ENCODE measurements around the gene FAM114A2.

DNA sequence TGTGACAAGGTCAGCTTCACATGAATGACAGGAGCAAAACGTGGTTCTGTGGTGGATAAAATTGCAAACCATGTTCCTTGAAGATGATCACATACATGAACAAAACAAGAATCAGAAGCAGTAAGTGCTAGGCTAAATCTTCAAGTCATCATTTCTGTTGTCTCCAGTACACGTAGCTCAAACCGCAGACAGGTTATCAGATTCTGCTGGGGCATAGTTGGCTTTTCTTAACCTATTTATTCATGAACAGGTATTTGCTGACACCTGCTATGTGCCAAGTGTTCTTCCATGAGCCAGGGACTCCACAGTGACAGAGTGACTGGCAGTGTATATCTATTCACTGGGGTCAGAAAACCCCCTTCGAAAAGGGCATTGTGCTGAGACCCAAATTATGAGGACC is 20.9 kb upstream of the FAM114A2 start:
- TF ChIP-seq, protein P1, sequence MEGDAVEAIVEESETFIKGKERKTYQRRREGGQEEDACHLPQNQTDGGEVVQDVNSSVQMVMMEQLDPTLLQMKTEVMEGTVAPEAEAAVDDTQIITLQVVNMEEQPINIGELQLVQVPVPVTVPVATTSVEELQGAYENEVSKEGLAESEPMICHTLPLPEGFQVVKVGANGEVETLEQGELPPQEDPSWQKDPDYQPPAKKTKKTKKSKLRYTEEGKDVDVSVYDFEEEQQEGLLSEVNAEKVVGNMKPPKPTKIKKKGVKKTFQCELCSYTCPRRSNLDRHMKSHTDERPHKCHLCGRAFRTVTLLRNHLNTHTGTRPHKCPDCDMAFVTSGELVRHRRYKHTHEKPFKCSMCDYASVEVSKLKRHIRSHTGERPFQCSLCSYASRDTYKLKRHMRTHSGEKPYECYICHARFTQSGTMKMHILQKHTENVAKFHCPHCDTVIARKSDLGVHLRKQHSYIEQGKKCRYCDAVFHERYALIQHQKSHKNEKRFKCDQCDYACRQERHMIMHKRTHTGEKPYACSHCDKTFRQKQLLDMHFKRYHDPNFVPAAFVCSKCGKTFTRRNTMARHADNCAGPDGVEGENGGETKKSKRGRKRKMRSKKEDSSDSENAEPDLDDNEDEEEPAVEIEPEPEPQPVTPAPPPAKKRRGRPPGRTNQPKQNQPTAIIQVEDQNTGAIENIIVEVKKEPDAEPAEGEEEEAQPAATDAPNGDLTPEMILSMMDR (IDR thresholded peaks at IDR 0.05), result no peak
- TF ChIP-seq POLR2A (IDR thresholded peaks at IDR 0.05) (no peak), POLR2AphosphoS5 (IDR thresholded peaks at IDR 0.05) (no peak), EP300 (IDR thresholded peaks at IDR 0.05) (no peak)

Measured in suprapubic skin (tissue), 4 donors.